GM23338 (cell line): ENCODE data around the gene CLC.

Experiments
- CREB1 ChIP-seq: fragments of 250-450 bp; sonication (Bioruptor Pico); IDR thresholded peaks from 2 replicates; pipeline ENCODE4 v1.5.0; 2020; ENCODE audit warnings: low read depth, mild to moderate bottlenecking, moderate library complexity
- EZH2 ChIP-seq: fragments of 200-600 bp; sonication (generic); IDR thresholded peaks from one replicate; pipeline ENCODE4 v1.8.0; 2017; ENCODE audit warnings: antibody characterized with exemption, mild to moderate bottlenecking, low read depth; ENCODE audit not compliant: unreplicated experiment
- EZH2phosphoT487 ChIP-seq: fragments of 200-600 bp; sonication (generic); IDR thresholded peaks from one replicate; pipeline ENCODE4 v1.8.1; 2018; ENCODE audit warnings: antibody characterized with exemption; ENCODE audit not compliant: unreplicated experiment
- JUNB ChIP-seq: IDR thresholded peaks from one replicate; pipeline ENCODE4 v1.6.1; 2016; ENCODE audit warnings: antibody characterized with exemption; ENCODE audit not compliant: unreplicated experiment
- POLR2AphosphoS5 ChIP-seq: IDR thresholded peaks from 2 replicates; pipeline ENCODE4 v1.6.1; 2016; ENCODE audit warnings: antibody characterized with exemption, low read depth
- STAT1 ChIP-seq: IDR thresholded peaks from one replicate; pipeline ENCODE4 v1.6.1; 2016; ENCODE audit warnings: antibody characterized with exemption; ENCODE audit not compliant: unreplicated experiment
- TF ChIP-seq, protein P1 (sequence below), 2 experiments: fragments of 200-600 bp in 1 of 2; sonication (generic) in 1 of 2; conservative IDR thresholded peaks; 2 replicates each; pipeline versions ENCODE4 v1.5.1 to v1.6.1; 2016 to 2017; ENCODE audit warnings: antibody characterized with exemption in 2 of 2, low read depth in 2 of 2, mild to moderate bottlenecking in 2 of 2, moderate library complexity in 1 of 2
- TF ChIP-seq, protein P2 (sequence below): IDR thresholded peaks from one replicate; pipeline ENCODE4 v1.6.1; 2018; ENCODE audit warnings: antibody characterized with exemption; ENCODE audit not compliant: unreplicated experiment
- TF ChIP-seq, protein P3 (sequence below): IDR thresholded peaks from 2 replicates; pipeline ENCODE4 v1.6.1; 2016; ENCODE audit warnings: antibody characterized with exemption

DNA sequence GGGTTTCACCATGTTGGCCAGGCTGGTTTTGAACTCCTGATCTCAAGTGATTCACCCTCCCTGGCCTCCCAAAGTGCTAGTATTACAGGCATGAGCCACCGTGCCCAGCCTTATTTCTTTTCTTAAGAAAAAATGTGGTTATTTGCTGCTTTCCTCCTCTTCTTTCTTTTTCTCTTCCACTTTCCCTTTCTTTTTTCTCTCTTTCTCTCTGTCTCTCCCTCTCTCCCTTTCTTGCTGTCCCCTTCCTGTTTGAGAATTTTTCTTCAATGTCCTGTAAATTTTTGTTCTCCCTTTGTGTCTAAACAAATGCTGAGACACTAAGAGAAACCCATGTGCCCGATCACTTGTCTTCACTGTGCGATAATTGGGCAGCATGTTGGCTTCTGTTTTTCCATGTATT lies 43.1 kb upstream of the CLC start:
- TF ChIP-seq EZH2, result no peak
- TF ChIP-seq, protein P1, sequence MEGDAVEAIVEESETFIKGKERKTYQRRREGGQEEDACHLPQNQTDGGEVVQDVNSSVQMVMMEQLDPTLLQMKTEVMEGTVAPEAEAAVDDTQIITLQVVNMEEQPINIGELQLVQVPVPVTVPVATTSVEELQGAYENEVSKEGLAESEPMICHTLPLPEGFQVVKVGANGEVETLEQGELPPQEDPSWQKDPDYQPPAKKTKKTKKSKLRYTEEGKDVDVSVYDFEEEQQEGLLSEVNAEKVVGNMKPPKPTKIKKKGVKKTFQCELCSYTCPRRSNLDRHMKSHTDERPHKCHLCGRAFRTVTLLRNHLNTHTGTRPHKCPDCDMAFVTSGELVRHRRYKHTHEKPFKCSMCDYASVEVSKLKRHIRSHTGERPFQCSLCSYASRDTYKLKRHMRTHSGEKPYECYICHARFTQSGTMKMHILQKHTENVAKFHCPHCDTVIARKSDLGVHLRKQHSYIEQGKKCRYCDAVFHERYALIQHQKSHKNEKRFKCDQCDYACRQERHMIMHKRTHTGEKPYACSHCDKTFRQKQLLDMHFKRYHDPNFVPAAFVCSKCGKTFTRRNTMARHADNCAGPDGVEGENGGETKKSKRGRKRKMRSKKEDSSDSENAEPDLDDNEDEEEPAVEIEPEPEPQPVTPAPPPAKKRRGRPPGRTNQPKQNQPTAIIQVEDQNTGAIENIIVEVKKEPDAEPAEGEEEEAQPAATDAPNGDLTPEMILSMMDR (conservative IDR thresholded peaks at IDR 0.05; ENCODE audit: low read depth in 2 of 2), result no peak
- TF ChIP-seq, protein P2, sequence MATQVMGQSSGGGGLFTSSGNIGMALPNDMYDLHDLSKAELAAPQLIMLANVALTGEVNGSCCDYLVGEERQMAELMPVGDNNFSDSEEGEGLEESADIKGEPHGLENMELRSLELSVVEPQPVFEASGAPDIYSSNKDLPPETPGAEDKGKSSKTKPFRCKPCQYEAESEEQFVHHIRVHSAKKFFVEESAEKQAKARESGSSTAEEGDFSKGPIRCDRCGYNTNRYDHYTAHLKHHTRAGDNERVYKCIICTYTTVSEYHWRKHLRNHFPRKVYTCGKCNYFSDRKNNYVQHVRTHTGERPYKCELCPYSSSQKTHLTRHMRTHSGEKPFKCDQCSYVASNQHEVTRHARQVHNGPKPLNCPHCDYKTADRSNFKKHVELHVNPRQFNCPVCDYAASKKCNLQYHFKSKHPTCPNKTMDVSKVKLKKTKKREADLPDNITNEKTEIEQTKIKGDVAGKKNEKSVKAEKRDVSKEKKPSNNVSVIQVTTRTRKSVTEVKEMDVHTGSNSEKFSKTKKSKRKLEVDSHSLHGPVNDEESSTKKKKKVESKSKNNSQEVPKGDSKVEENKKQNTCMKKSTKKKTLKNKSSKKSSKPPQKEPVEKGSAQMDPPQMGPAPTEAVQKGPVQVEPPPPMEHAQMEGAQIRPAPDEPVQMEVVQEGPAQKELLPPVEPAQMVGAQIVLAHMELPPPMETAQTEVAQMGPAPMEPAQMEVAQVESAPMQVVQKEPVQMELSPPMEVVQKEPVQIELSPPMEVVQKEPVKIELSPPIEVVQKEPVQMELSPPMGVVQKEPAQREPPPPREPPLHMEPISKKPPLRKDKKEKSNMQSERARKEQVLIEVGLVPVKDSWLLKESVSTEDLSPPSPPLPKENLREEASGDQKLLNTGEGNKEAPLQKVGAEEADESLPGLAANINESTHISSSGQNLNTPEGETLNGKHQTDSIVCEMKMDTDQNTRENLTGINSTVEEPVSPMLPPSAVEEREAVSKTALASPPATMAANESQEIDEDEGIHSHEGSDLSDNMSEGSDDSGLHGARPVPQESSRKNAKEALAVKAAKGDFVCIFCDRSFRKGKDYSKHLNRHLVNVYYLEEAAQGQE, result no peak
- TF ChIP-seq EZH2phosphoT487, result no peak
- TF ChIP-seq POLR2AphosphoS5, result no peak
- TF ChIP-seq STAT1, result no peak
- no peak for TF ChIP-seq JUNB
- TF ChIP-seq CREB1 (CRISPR knock-in tag), result no peak
- TF ChIP-seq, protein P3, sequence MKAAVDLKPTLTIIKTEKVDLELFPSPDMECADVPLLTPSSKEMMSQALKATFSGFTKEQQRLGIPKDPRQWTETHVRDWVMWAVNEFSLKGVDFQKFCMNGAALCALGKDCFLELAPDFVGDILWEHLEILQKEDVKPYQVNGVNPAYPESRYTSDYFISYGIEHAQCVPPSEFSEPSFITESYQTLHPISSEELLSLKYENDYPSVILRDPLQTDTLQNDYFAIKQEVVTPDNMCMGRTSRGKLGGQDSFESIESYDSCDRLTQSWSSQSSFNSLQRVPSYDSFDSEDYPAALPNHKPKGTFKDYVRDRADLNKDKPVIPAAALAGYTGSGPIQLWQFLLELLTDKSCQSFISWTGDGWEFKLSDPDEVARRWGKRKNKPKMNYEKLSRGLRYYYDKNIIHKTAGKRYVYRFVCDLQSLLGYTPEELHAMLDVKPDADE, result no peak
